HEK293T (cell line): ENCODE results near the gene XKRX.
A peak's percentile ranks its signal among the peaks of the same experiment; 100 is the strongest.

Source experiments
- CTCF ChIA-PET: fragments of 350-600 bp; formaldehyde crosslinking; extraction: SDS; loops from one replicate; lab custom pipeline; 2021; ENCODE audit warnings: antibody characterized with exemption, inconsistent platforms; lab: Yijun Ruan, JAX
- POLR2A ChIA-PET: fragments of 350-600 bp; formaldehyde crosslinking; extraction: SDS; loops from one replicate; lab custom pipeline; 2020; ENCODE audit warnings: antibody characterized with exemption, inconsistent platforms; lab: Yijun Ruan, JAX
- DNase-seq: peaks from one replicate; pipeline ENCODE4 v3.0.0; 2012; ENCODE audit warnings: mixed read lengths; ENCODE audit errors: extremely low spot score
- ARNT ChIP-seq: fragments of 450-650 bp; IDR thresholded peaks from 2 replicates; pipeline ENCODE4 v1.6.1; 2017; ENCODE audit warnings: mild to moderate bottlenecking
- BHLHE40 ChIP-seq: fragments of 450-650 bp; IDR thresholded peaks from 2 replicates; pipeline ENCODE4 v1.6.1; 2016; ENCODE audit warnings: mild to moderate bottlenecking, moderate library complexity, borderline replicate concordance
- CTBP1 ChIP-seq: fragments of 450-650 bp; IDR thresholded peaks from 2 replicates; pipeline ENCODE4 v1.6.1; 2016; ENCODE audit warnings: borderline replicate concordance
- ELF4 ChIP-seq: fragments of 450-650 bp; IDR thresholded peaks from 2 replicates; pipeline ENCODE4 v1.6.1; 2017; ENCODE audit warnings: antibody characterized with exemption
- FOXA1 ChIP-seq: fragments of 450-650 bp; IDR thresholded peaks from 2 replicates; pipeline ENCODE4 v1.6.1; 2016; ENCODE audit warnings: mild to moderate bottlenecking
- FOXK2 ChIP-seq: fragments of 450-650 bp; IDR thresholded peaks from 2 replicates; pipeline ENCODE4 v1.6.1; 2016; ENCODE audit warnings: mild to moderate bottlenecking
- FOXM1 ChIP-seq: fragments of 450-650 bp; IDR thresholded peaks from 2 replicates; pipeline ENCODE4 v1.6.1; 2017; ENCODE audit warnings: mild to moderate bottlenecking, borderline replicate concordance
- HDGF ChIP-seq: fragments of 450-650 bp; IDR thresholded peaks from 2 replicates; pipeline ENCODE4 v1.6.1; 2017; ENCODE audit warnings: antibody characterized with exemption, borderline replicate concordance
- L3MBTL2 ChIP-seq: fragments of 450-650 bp; conservative IDR thresholded peaks from 2 replicates; pipeline ENCODE4 v1.6.1; 2016; ENCODE audit warnings: mild to moderate bottlenecking
- LEF1 ChIP-seq: fragments of 450-650 bp; IDR thresholded peaks from 2 replicates; pipeline ENCODE4 v1.6.1; 2017; ENCODE audit warnings: mild to moderate bottlenecking, borderline replicate concordance
- NFRKB ChIP-seq: fragments of 450-650 bp; IDR thresholded peaks from 2 replicates; pipeline ENCODE4 v1.6.1; 2016; ENCODE audit warnings: mild to moderate bottlenecking, moderate library complexity
- PKNOX1 ChIP-seq: fragments of 450-650 bp; IDR thresholded peaks from 2 replicates; pipeline ENCODE4 v1.6.1; 2016
- SP1 ChIP-seq: fragments of 450-650 bp; IDR thresholded peaks from 2 replicates; pipeline ENCODE4 v1.6.1; 2017
- SUZ12 ChIP-seq: fragments of 450-650 bp; IDR thresholded peaks from 2 replicates; pipeline ENCODE4 v1.6.1; 2016; ENCODE audit warnings: mild to moderate bottlenecking
- TARDBP ChIP-seq: fragments of 450-650 bp; IDR thresholded peaks from 2 replicates; pipeline ENCODE4 v1.6.1; 2016
- ZNF384 ChIP-seq: fragments of 450-650 bp; IDR thresholded peaks from 2 replicates; pipeline ENCODE4 v1.6.1; 2016

Gene XKRX

DNA sequence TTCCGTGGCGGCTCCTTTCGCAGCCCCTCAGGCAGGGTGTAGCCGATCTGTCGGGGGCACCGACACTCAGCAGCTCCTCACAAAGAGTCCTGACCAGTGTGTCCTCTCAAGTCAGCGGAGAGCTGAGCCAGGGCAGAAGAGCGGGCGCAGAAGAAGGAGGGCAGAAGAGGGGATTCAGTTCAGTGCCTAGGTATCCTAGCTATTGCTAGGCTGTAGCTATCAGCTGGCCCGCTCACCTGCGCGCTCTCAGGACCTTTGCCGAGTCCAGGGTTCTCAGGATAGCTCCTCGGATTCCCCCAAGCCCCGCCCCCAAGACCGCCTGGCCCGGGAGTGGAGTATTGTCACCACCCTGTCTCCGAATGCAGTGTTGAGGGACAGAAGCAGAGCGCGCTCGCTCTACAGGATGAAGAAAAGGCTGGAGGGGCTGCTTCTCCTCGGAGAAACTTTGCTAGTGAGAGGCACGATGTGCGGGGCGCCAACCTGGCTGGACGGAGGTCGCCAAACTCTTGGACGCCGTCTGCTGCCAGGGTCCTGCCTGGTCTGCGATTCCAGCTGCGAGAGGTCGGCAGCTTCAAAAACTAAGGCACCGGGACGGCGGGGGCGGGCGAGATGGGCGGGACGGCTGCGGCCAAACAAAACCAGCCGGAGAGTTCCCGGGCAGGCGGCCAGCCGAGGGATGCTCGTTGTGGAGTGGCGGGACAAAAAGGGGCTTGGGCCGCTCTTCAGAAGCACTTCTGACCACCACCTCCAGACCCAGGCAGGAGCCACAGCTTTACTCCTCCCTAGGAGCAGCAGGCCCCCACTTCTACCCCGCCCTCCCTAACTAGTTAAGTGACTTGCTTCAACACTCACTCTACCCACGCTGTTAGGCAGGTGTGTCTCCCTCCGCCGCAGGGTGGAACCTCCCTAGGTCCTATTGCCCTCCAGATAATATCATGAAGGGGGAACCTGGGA is at the start of gene XKRX:
XKRX (minus strand) TSS at position 258 of the 954 bp plus-strand sequence. CDS start 613 bp downstream, outside the sequence.
- no peak for TF ChIP-seq SP1
- peak; percentile 47 for TF ChIP-seq L3MBTL2
- TF ChIP-seq PKNOX1: no peak
- no peak for TF ChIP-seq LEF1
- CTCF ChIA-PET: interaction anchor here (0.5 to 1.2 kb wide), 2 partner anchors 15 to 278 kb away, joined by 3 to 5 read pairs; no protein-coding TSS in a partner anchor
- DNase-seq: peak; percentile 56
- POLR2A ChIA-PET: interaction anchor here (0.9 to 1.7 kb wide), 3 partner anchors 14 to 420 kb away, joined by 3 to 6 read pairs (median 4); partner anchors contain the start of genes CENPI and TIMM8A

DNA sequence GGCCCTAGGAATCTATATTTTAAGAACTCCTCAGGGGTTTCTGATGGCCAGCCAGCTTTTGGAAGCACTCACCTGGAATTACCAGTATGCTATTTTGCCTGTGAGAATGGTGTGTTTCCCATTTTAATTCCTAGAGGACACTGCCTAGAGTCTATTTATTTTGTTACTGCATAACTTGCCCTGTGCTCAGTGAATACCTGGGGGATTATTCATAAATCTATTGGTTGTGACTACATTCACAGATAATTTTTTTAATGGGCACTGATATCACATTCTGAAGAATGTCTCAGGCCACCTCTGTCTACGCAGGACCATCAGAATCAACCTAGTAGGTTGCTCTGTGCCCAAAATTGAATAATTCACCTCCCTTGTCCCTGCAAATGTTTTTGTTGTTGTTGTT is 47.5 kb upstream of the XKRX start:
- TF ChIP-seq FOXK2 (no peak), SUZ12 (no peak), CTBP1 (no peak), ZNF384 (no peak)
- ChIA-PET CTCF (no interaction called here), POLR2A (no interaction called here)
- DNase-seq: no peak

DNA sequence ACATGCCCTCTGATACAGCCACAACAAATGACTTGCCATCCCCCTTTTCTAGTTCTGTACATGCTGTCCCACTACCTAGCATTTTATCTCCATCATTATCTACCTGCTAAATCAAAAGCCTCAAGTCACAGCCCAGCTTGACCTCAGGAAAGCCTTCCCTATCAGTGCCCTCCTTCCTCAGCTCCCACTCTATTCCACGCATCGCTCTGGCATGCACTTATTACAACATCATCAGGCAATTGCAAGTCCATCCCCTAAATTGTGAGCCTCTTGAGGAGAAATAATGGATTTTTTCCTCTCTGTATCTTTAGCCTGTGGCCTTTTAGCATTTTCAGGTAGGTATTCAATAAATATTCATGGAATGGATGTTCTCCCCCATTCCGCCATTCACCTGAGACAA is 46.5 kb upstream of the XKRX start:
- no peak for DNase-seq
- TF ChIP-seq ARNT (no peak), L3MBTL2 (no peak), SUZ12 (no peak), ELF4 (no peak), NFRKB (no peak), PKNOX1 (no peak), LEF1 (no peak), FOXK2 (no peak), BHLHE40 (no peak)
- POLR2A ChIA-PET: no interaction called here
- CTCF ChIA-PET: no interaction called here

- POLR2A ChIA-PET: no interaction called here
- TF ChIP-seq SUZ12 (no peak), FOXM1 (no peak), SP1 (no peak)
Measured at GRCh38 chrX:100973411-100973810, 44.7 kb upstream of the XKRX start.

GRCh38 chrX:100969936-100970335 is 41.2 kb upstream of the XKRX start:
- POLR2A ChIA-PET: no interaction called here
- TF ChIP-seq CTBP1 (no peak), SUZ12 (no peak), FOXM1 (no peak), ZNF384 (no peak), L3MBTL2 (no peak), FOXA1 (no peak), LEF1 (no peak), FOXK2 (no peak), NFRKB (no peak), HDGF (no peak), SP1 (no peak), PKNOX1 (no peak), BHLHE40 (no peak), ARNT (no peak), TARDBP (no peak), ELF4 (no peak)
- CTCF ChIA-PET: no interaction called here
- no peak for DNase-seq

More at GRCh38 chrX:100973411-100973810, 44.7 kb upstream of the XKRX start:
- CTCF ChIA-PET: no interaction called here
- no peak for DNase-seq

GRCh38 chrX:100969408-100969807 is 40.7 kb upstream of the XKRX start, which contains the start of gene ARL13A:
Gene ARL13A (plus strand): TSS chrX:100969708. CDS start chrX:100973690, 3,982 bp downstream.
- TF ChIP-seq ELF4: no peak
- ChIA-PET POLR2A (no interaction called here), CTCF (no interaction called here)
- DNase-seq: no peak

- CTCF ChIA-PET: no interaction called here
- no peak for DNase-seq
- POLR2A ChIA-PET: no interaction called here
- TF ChIP-seq FOXM1 (no peak), SUZ12 (no peak), CTBP1 (no peak), BHLHE40 (no peak)
Measured at GRCh38 chrX:100964362-100964761, 35.6 kb upstream of the XKRX start.
